Measurements from ENCODE around the gene SHC4. TPM values are rescaled to one million over a fixed set of nuclear protein-coding genes. Genes with fewer than 3 reads are reported as not detected.

The SHC4 gene
- total RNA-seq, 1 experiment from 2014 or later, result not detected

DNA sequence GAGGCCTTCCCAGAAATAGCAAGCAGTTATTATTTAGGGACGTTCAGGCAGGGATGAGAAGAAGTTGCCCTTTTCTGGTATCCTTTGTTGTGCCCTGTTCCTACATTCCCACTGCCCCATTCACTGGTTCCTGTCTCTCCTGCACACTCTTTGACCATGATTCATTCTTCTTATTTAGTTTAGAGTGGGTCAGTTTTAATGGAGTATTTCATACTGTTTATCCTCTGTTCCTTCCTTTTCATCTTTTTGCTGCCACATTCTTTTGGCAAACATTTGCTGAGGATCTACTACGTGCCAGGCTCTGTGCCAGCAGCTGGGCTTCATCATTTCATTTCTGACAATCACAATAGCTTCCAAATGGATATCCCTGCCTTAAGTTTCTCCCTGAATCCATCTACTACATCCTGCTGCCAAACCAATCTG is 97.6 kb downstream of the SHC4 start:
- Mint-ChIP-seq H3K4me3 (ENCODE audit: unreplicated experiment) (no peak overlapping the region), H3K36me3 (ENCODE audit: insufficient read depth, unreplicated experiment) (no peaks in the 10 kb centered on the region), H3K27me3 (ENCODE audit: insufficient read depth, unreplicated experiment) (peaks cover 14% of the 10 kb centered on the region), H3K9me3 (ENCODE audit: unreplicated experiment) (no peaks in the 10 kb centered on the region), H3K4me1 (ENCODE audit: low read depth, unreplicated experiment) (no peaks in the 10 kb centered on the region), H3K27ac (ENCODE audit: unreplicated experiment) (no peak overlapping the region)
- TF ChIP-seq CTCF (IDR thresholded peaks at IDR 0.05; ENCODE audit: insufficient read depth in 1 of 2, low read depth in 1 of 2, low read length in 1 of 2, severe bottlenecking in 1 of 2, unreplicated experiment in 1 of 2), result no peak
- ChIA-PET POLR2A (no interaction called here), CTCF (no interaction called here)
- intact Hi-C loops (cut with micrococcal nuclease; ENCODE audit: unreplicated experiment), result no loop called here
- Histone ChIP-seq H3K27me3 (replicated peaks; ENCODE audit: control insufficient read depth, insufficient read depth, low read length) (no peaks in the 10 kb centered on the region), H3K4me1 (no peaks in the 10 kb centered on the region), H3K4me3 (ENCODE audit: low read depth, low read length) (no peak overlapping the region), H3K36me3 (ENCODE audit: control insufficient read depth, insufficient read depth, low read length) (no peaks in the 10 kb centered on the region), H3K9me3 (no peaks in the 10 kb centered on the region)
- DNase-seq, result no peak
- no TSS peak for BruUV-seq (replicated peaks)

GRCh38 chr15:48865370-48866079 is 98.2 kb downstream of the SHC4 start:
- POLR2A ChIA-PET, result no interaction called here
- CTCF ChIA-PET, result interaction anchor here (0.5 kb wide), 1 partner anchor 15 kb away, joined by 7 read pairs; no protein-coding TSS in a partner anchor
- Histone ChIP-seq H3K9me3 (no peaks in the 10 kb centered on the region), H3K4me1 (no peaks in the 10 kb centered on the region), H3K4me3 (ENCODE audit: low read depth, low read length) (no peak overlapping the region), H3K36me3 (ENCODE audit: control insufficient read depth, insufficient read depth, low read length) (no peaks in the 10 kb centered on the region), H3K27me3 (replicated peaks; ENCODE audit: control insufficient read depth, insufficient read depth, low read length) (no peaks in the 10 kb centered on the region)
- no peaks in the 10 kb centered on the region for H3K36me3 Mint-ChIP-seq (ENCODE audit: insufficient read depth, unreplicated experiment)
- no peak overlapping the region for H3K27ac Mint-ChIP-seq (ENCODE audit: unreplicated experiment)
- TF ChIP-seq CTCF (IDR thresholded peaks at IDR 0.05; ENCODE audit: insufficient read depth in 1 of 2, low read depth in 1 of 2, low read length in 1 of 2, severe bottlenecking in 1 of 2, unreplicated experiment in 1 of 2), result no peak
- no peak overlapping the region for H3K4me3 Mint-ChIP-seq (ENCODE audit: unreplicated experiment)
- no peak for DNase-seq
- intact Hi-C loops (cut with micrococcal nuclease; ENCODE audit: unreplicated experiment), result no loop called here
- H3K4me1 Mint-ChIP-seq (ENCODE audit: low read depth, unreplicated experiment), result no peaks in the 10 kb centered on the region
- H3K9me3 Mint-ChIP-seq (ENCODE audit: unreplicated experiment), result no peaks in the 10 kb centered on the region
- H3K27me3 Mint-ChIP-seq (ENCODE audit: insufficient read depth, unreplicated experiment), result peaks cover 14% of the 10 kb centered on the region
- no TSS peak for BruUV-seq (replicated peaks)

DNA sequence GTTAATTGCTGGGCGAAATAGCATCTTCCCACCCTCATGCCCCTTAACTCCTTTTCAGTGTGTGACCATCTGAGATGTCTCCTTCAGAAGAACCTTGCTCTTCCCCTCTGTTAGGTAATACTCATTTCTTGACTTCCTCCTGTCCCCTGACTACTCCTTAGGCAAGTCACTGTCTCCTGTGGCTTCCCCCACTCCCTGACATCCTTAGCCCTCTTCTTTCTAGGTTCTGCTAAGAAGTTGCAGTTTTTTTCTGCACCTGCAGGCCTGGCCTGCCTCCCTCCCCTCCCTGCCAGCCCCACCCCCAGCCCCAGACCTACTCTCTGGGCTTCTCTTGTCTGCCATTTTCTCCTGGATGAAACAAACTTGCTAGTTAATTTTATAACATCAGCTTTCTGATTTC is 101.0 kb downstream of the SHC4 start:
- Histone ChIP-seq H3K27me3 (replicated peaks; ENCODE audit: control insufficient read depth, insufficient read depth, low read length) (no peaks in the 10 kb centered on the region), H3K4me1 (no peaks in the 10 kb centered on the region), H3K4me3 (ENCODE audit: low read depth, low read length) (no peak overlapping the region), H3K9me3 (no peaks in the 10 kb centered on the region), H3K36me3 (ENCODE audit: control insufficient read depth, insufficient read depth, low read length) (no peaks in the 10 kb centered on the region)
- no peaks in the 10 kb centered on the region for H3K9me3 Mint-ChIP-seq (ENCODE audit: unreplicated experiment)
- H3K36me3 Mint-ChIP-seq (ENCODE audit: insufficient read depth, unreplicated experiment), result no peaks in the 10 kb centered on the region
- H3K4me1 Mint-ChIP-seq (ENCODE audit: low read depth, unreplicated experiment), result no peaks in the 10 kb centered on the region
- intact Hi-C loops (cut with micrococcal nuclease; ENCODE audit: unreplicated experiment), result loop anchor here (1.0 to 5.0 kb wide), 5 partner anchors 104 to 1283 kb away; partner anchors contain the start of gene FGF7
- no peak for TF ChIP-seq CTCF (IDR thresholded peaks at IDR 0.05; ENCODE audit: insufficient read depth in 1 of 2, low read depth in 1 of 2, low read length in 1 of 2, severe bottlenecking in 1 of 2, unreplicated experiment in 1 of 2)
- H3K27me3 Mint-ChIP-seq (ENCODE audit: insufficient read depth, unreplicated experiment), result peaks cover 19% of the 10 kb centered on the region
- ChIA-PET CTCF (interaction anchor here (1.3 to 2.4 kb wide), 4 partner anchors 16 to 113 kb away, joined by 3 to 29 read pairs (median 14); partner anchors contain the start of gene EID1), POLR2A (no interaction called here)
- BruUV-seq (replicated peaks), result no TSS peak
- H3K27ac Mint-ChIP-seq (ENCODE audit: unreplicated experiment), result no peak overlapping the region
- DNase-seq, result no peak
- no peak overlapping the region for H3K4me3 Mint-ChIP-seq (ENCODE audit: unreplicated experiment)
